GM18907 (cell line): ENCODE measurements around the gene DHRS7B.
"Not testable (repeated sequence)": the region's sequence is repeated elsewhere in the genome, so short reads cannot be mapped to it uniquely, and the experiment has no call there.

ENCODE experiments used
- ATAC-seq: cut with Tn5 transposase; IDR thresholded peaks from one replicate; pipeline ENCODE4 v1.9.1; 2021; ENCODE audit warnings: mild to moderate bottlenecking, moderate library complexity; ENCODE audit not compliant: unreplicated experiment

The DHRS7B gene

DNA sequence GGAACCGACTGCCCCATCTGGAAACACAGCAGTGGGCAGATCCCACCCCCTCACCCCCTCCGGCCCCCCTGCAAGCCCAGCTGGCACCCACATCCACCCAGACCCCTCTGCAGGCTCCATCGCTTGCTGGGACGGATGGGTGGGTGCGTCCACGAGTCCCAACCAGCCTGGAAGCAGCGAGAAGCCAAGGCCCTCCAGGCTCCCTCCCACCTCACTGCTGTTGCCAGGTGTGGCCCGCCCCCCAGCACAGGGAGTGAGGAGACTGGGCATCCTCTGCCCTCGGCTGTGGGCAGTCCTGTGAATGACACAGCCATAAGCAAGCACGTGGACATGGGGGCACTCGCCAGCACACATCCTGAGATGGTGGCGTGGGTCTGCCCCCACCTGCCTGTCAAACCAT, 75.7 kb downstream of the DHRS7B start:
- no peak for ATAC-seq

DNA sequence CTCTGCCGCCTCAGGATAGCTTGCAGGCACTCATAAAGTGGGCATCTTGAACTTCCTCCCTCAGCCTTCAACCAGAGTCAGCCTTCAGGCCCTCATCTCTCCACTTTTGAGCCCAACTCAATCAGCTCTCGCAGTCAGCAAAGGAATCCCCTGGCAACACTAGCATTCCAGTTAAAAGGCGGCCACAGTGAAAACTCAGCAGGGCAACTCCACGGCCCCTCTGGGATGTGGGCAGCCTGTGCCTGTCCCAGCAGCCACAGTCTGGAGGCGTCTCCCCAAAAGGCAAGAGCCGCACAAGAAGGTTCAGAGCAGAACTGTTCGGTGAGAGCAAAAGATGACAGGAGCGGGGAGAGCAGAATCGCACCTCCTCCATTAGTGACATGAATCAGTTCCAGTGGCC, 78.2 kb downstream of the DHRS7B start:
- no peak for ATAC-seq

DNA sequence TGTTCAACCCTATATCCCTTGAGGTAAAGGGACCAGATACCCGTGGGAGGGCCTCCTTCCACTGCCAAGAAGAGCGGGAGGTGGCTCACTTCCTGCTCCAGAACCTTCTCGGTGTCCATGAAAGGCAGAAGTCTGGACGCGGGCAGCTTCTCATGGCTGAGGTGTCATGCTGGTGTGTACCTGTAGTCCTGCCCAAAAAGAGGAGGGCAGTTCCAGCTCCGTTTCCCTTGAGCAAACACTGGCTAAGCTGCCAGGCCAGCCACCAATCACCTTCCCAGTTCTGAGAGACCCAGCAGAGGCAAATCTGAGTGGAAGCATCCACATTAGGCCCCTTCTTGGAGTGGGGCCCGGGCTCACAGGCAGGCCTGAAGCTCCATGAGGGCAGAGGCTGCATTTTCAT, 81.6 kb downstream of the DHRS7B start:
- no peak for ATAC-seq

DNA sequence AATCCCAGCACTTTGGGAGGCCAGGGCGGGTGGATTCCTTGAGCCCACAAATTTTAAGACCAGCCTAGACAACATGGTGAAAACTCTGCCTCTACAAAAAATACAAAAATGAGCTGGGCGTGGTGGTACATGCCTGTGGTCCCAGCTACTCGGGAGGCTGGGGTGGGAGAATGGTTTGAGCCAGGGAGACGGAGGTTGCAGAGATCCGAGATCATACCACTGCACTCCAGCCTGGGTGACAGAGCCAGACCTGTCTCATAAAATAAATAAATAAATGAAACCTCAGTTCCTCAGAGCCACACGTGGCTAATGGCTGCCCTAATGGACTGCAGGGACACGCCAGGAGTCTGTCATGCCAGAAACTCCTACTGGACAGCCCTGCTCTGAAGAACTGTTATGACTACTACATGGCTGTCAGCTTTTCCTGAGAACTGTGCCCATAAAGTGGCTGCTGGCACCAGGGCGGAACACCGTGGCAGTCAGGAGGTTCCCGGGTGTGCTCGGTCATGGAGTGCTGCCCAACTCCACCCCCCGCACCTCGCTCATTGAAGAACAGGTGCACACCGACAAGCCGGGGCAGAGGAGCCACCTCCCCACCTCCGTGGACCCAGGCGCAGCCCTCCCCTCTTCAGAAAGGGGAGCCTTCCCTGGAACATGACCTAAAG, 82.9 kb downstream of the DHRS7B start:
- no peak for ATAC-seq

DNA sequence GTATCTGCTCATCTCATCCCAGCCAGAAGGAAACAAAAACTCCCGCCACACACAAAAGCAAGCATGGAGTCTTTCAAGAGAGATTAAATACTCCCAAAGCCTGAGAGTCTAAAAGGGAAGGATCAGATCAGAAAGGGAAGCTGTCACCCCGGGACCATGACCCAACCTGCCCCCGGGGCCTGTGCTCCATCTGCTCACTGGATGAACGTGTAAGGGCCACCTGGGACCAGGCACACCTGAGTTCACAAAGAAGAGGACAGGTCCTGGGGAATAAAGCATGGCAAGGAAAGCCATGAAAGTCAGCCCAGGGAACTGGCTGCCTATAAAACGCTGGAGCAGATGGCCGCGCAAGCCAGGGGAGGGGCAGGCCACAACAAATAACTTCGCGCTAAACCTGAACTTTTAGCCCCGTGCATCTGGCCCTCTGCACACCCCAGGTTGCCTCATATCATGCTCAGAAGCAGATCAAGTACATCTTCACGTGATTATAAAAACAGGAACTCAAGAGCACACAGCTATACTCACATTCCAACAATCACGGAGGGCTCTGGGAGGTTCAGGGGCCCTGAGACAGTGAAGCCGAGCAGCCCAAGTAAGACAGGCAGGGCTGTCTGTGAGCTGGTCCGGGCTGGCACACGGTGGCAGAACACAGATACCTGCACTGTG, 83.8 kb downstream of the DHRS7B start:
- ATAC-seq: no peak

DNA sequence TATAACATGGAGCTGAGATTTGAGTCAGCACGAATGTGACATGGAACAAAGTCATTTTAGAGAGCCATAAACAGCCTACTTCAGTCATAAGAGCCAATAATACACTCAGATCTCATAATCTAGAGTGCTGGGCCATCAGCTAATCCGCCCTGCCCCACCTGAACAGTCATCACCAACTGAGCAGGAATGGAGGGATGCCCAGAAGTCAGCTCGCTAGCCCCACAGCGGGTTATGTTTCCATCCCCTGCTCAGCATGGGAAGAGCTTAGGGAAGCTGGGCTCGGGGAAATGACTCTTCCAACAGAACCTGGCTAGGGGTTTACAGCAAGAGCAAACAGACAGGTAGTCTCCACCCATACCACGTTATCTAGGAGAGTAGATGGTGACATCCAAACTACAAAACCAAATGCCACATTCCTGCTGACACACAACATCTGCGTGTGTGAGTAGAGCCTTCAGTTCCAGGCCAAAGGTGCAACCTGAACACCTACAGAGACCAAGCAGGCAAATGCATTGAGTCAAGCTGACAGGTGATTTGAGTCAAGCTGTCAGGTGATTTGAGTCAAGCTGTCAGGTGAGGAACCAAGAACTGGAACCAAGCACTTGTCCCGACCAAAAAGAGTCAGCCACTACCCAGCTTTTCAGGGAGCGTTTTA, 85.2 kb downstream of the DHRS7B start:
- ATAC-seq: no peak

DNA sequence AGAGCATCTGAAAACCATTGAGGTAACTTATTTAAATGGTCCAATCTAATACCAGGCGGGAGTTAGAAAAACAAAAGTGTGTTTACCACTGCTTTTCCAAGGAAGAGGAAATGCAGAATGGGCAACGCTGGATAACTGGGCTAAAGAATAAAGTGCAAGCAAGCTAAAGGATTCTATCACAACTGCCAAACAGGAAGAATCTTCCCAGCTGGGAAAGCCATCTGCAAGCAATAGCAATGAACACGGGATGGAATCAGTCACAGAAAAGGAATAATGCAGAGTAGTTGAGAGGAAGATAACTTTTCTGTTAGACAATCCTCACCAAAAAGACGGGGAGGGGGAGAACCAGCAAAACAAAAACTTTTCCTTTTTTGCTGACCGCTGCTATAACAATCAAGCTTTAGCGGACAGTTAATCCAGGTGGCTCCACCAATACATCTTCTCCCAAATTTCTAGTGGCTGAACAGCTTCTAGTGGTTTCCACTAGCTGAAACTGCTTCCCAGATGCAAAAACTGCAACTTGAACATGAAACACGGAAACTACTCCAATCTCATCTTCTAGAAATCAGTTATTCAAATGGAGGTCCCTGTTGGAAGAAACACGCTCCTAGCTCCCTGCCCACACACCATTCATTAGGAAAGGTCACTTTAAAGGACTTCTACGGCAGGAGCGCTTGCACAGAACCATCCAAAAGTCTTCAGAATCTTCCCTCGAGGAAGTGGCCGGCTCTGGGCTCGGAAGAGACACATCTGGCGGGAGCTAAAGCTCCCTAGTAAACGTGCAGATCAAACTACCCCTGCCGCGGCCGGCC, 86.3 kb downstream of the DHRS7B start:
- ATAC-seq: no peak

DNA sequence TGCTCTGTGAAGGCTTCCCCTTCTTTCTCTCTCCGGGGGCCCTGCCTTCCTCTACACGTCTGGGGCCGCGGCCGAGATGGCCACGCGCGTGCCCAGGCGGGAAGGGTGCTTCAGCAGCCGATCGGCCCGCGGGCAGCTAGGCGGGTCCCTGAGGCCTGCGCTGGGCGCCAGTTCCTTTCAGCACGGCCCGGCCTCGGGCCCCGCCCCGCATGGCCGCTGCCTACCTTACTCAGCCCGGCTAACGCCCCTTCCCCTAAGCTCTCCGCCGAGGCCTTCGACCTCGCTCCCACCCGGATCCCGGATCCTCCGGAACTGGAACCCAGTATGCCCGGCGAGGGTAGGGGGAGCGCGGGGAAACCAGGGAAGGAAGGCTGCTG, 86.9 kb downstream of the DHRS7B start:
- ATAC-seq: peak; percentile 23

DNA sequence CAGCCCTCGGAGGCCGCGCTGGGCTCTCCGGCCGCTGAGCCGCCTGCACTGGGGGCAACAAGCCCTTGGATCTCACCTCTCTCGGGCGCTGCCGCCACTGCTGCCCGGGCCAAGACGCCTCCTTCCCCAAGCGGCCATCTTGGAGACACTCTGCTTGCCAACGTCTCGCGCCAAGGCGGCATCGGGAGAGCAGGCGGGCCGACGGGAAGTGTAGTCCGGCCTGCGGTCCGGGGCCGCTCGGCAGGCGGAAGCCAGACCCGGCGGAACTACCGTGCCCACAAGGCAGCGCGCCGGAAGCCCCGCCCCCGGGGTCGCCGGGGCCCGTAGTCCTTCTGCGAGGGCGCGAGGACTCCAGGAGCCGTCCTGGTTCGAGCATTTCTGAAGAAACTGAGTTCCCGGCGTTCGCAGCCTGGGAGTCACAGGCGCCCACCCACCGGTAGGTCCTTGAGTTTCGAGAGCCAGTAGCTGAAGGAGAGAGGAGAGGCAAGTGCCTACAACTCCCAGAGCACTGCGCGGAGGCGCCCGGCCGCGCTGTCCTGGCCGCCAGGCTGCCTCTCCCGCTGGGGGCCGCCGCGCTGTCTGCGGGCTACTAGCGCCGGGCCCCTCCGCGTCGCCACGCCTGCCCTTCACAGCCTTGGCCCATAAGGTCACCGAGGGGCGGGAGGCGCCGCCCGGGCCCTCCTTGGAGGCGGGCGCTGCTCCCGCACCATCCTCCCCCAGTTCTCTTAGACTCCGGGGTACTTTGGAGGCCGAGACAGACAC, 87.4 kb downstream of the DHRS7B start, which contains the start of gene TMEM11:
Gene TMEM11 (minus strand): TSS at position 147 of the 762 bp plus-strand sequence. CDS start 9 bp downstream, at position 138.
- peak; percentile 89 for ATAC-seq

DNA sequence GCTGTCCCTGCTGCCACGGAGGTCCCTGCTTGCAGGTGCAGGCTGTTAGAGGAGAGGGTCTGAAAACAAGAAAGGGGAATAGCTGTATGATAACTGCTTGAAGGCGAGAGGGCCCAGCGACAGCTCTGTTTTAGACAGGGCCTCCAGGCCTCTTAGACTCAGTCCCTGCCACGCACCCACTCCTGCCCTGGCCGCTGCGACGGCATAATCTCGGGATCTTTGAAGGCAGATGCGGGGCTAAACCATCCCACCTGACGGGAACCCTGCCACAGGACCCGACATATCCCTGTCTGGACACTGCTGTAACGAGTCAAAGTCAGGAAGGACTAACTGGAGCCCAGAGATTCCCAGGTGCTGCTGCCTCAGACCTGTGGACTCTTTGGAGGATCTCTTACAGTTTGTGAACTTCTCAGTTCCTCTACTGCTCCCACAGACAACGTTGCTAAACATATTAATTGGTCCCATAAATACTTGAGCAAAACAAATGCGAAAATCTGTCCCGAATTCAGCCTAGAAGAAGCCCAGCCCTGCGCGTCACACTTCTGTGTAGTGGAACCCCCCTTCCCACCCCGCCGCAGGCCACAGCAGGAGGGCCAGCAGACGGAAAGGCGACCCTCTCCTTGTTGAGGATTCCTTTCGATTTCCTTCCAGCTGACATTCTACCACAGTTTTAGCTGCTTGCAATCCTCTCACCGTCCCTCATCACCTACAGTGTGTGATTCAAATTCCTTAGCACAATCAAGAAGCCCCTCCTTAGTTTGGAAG, 88.2 kb downstream of the DHRS7B start:
- ATAC-seq: peak; percentile 23

DNA sequence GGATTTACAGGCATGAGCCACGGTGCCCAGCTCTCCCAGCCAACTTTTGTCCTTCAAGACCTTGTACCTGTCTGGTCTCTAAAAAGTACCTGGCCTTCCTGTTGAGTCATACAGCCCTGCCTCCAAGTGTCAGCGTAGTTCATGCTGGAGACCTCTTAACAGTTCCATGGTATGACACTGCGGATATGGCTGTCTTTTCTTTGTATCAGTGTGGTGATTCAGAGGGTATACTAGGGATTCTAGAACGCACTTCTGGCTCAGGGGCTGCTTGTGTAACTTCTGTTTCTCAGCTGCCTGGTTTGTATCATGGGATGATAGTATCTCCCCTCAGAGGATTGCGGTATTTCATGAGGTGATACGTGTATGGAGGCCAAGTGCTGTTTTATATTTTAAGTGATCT, 89.2 kb downstream of the DHRS7B start:
- no peak for ATAC-seq

DNA sequence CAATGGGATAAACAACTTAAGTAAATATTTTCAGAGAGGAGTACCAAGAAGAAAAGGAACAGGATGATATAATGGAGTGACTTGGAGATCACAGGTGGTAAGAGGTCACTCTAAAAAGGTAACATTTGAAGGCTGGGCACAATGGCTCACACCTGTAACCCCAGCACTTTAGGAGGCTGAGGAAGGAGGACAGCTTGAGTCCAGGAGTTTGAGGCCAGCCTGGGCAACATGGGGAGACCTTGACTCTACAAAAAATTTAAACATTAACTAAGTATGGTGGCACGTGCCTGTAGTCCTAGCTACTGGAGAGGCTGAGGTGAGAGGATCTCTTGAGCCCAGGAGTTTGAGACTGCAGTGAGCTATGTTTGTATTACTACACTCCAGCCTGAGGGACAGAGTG, 90.6 kb downstream of the DHRS7B start:
- ATAC-seq: no peak

DNA sequence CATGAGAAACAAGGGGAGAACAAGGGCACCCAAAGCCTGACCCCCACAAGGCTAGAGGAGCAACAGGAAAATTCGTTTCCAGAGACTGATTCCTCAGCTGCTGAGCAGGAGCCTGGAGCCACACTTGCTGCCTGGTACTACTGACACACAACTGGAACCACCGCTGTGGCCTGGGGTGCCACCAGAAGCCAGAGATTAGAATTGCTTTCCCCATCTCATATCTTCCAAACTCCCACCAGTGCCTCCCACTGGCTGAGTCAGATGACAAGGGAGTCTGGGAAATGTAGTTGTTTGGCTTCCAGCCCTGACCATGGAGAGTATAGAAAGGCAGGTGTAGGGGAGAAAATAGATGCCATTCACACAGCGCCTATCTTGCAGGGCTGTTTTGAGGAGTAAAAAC, 91.3 kb downstream of the DHRS7B start:
- ATAC-seq: no peak

DNA sequence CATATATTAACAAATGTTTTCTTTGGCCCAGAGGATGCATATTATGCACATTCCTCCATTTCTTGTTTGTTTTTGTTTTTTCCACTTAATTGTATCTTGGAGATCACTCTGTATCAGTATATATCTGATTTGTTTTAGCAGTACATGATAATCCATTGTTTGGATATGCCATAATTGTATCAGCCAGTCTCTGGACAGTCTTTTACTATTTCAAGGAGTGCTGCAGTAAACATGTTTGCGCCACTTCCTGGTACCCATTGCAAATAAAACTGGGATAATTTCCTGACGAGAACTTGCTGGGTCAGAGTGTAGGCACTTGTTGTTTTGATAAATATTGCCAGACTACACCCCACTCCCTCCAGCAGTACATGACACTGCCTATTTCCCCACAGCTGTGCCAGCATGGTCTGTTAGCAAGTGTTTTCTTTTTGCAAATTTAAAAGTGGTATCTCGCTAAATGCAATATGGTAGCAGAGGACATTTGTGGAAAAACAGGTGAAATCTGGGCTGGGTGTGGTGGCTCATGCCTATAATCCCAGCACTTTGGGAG, 92.1 kb downstream of the DHRS7B start:
- ATAC-seq: no peak

DNA sequence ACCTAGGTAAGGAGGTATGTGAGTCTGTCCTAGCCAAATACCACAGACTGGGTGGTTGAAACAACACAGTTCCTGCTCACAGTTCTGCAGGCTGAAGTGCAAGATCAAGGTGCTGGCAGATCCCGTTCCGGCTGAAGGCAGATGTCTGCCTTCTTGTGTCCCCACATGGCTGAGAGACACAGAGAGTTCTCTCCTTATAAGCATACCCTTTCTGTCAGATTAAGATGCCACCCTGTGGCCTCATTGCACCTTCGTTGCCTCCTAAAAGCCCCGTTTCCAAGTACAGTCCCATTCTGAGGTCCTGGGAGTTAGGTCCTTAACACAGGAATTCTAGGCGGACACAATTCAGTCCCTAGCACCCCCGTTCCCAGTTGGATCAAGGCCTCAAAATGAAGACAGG, 96.3 kb downstream of the DHRS7B start:
- ATAC-seq: no peak

DNA sequence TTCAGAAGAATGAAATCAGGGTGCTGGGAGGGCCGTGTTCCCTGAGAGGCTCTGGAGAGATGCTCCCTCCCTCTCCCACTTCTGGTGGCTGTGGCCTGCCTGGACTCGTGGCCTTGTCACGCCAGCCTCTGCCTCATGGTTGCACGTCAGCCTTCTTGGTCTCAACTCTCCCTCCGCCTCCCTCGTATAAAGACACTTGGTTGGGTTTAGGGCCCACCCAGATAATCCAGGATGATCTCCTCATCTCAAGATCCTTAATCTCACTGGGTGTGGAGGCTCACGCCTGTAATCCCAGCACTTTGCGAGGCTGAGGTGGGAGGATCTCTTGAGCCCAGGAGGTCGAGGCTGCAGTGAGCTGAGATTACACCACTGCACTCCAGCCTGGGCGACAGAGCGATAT, 100.5 kb downstream of the DHRS7B start:
- ATAC-seq: not testable (repeated sequence)

DNA sequence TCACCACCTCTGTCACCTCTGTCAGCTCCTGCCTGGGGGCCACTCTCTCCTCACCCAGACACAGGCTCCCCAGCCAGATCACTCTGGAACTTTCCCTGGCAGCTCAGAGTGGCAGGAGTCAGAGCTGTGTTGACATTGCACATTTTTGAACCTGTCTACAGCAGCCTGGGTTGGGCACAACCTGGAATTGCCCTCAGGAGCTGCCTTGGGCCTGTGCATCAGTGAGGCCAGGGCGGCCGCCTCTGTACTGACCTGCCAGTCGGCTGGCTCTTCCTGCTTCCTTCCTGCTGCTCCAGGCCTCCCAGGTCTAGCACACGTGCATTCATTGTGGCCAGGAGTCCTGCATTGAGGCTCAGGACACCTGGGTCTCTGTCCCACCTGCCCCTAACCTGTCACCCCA, 101.3 kb downstream of the DHRS7B start:
- no peak for ATAC-seq

DNA sequence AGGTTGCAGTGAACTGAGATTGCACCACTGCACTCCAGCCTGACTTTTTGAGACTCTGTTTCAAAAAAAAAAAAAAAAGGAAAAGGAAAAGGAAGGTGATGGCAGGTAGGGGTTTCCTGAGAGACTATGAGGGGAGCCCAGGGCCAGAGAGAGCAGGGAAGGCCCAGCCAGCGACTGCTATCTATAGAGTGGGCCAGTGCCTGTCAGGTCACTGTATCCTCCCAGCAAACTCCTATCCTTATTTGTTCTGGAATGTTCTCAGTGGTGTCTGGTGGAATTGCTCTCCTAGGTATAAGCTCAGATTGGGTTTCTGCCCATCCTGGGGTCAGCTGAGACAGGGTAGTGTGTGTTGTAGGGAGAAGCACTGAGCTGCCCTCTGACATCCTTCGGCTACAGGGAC, 102.1 kb downstream of the DHRS7B start:
- ATAC-seq: no peak

DNA sequence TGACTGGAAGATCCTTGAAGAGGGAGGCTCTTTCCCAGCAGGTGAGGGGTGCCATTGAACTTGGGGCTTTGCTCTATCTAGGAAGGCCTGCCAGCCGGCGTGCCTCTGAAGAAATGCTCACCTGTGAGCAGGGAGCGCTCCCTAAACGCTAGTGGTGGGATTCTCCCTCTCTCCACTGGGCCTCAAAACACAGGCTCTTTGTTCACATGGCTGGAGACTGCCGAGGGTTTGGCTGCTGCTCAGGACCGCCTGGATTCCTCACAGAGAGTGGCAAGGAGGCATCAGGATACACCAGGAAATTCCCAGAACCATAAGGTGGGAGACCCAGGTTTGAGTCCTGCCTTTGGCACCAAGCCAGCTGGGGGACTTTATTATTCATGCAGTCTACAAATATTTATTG, 104.8 kb downstream of the DHRS7B start:
- no peak for ATAC-seq
